GM18907 (cell line): ENCODE measurements around the gene CYTL1.
"Not testable (repeated sequence)": the region's sequence is repeated elsewhere in the genome, so short reads cannot be mapped to it uniquely, and the experiment has no call there.

Experiments used
- ATAC-seq: cut with Tn5 transposase; IDR thresholded peaks from one replicate; pipeline ENCODE4 v1.9.1; 2021; ENCODE audit warnings: mild to moderate bottlenecking, moderate library complexity; ENCODE audit not compliant: unreplicated experiment

The CYTL1 gene

DNA sequence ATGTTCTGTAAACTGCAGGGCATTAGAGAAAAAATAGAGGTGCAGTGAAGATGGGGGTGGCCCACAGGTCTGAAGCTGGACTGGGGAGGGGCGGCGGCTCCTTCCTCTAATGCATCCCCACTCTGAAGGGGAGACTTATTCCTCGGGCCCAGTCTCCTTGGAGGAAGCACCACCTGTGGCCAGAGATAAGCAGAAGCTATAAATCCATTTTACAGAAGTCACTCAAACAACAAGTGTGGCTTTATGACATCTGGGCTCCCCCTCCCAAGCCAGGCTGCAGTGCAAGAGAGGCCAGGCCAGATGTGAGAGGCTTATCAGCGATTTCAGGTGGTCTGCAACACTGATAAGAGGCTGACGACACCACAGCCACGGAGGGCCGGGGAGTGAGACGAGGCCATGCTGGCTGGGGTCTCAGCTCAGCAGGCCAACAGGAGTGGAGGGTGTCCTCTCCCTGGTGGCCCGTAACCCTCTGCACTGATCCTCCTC is 15.8 kb downstream of the CYTL1 start:
- no peak for ATAC-seq

DNA sequence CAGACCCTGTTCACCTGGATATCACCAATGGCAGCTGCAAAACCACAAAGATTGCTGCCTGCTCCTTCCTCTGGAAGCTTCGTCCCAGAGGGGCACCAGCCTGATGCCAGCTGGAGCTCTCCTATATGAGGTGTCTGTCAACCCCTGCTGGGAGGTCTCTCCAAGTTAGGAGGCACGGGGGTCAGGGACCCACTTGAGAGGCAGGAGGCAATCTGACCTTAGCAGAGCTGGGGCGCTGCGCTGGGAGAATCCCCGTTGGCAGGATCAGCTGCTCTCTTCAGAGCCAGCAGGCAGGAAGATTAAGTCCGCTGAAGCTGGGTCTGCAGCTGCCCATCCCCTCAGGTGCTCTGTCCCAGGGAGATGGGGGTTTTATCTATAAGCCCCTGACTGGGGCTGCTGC is 17.6 kb downstream of the CYTL1 start:
- not testable (repeated sequence) for ATAC-seq

DNA sequence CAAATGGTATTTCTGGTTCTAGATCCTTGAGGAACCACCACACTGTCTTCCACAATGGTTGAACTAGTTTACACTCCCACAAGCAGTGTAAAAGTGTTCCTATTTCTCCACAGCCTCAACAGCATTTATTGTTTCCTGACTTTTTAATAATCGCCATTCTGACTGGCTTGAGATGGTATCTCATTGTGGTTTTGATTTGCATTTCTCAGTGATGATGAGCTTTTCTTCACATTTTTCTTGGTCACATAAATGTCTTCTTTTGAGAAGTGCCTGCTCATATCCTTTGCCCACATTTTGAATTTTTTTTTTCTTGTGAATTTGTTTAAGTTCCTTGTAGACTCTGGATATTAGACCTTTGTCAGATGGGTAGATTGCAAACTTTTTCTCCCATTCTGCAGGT is 22.3 kb downstream of the CYTL1 start:
- not testable (repeated sequence) for ATAC-seq

DNA sequence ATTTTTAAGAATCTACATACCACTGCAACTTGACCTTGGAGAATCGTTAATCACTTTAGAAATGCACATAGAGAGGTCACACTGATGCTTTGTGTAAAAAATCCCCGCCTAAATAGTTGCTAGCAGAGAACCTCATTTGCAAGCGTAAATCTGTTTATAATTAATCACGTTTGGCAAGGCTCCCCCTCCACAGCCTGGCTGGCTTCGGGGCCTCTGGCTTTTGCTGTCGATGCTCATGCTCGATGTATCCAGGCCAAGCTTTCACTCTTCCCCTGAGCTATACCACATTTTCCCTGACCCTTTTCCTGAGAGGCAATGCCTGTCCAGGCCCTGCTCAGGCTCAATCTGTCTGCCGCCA is 23.4 kb downstream of the CYTL1 start:
- ATAC-seq, result no peak

DNA sequence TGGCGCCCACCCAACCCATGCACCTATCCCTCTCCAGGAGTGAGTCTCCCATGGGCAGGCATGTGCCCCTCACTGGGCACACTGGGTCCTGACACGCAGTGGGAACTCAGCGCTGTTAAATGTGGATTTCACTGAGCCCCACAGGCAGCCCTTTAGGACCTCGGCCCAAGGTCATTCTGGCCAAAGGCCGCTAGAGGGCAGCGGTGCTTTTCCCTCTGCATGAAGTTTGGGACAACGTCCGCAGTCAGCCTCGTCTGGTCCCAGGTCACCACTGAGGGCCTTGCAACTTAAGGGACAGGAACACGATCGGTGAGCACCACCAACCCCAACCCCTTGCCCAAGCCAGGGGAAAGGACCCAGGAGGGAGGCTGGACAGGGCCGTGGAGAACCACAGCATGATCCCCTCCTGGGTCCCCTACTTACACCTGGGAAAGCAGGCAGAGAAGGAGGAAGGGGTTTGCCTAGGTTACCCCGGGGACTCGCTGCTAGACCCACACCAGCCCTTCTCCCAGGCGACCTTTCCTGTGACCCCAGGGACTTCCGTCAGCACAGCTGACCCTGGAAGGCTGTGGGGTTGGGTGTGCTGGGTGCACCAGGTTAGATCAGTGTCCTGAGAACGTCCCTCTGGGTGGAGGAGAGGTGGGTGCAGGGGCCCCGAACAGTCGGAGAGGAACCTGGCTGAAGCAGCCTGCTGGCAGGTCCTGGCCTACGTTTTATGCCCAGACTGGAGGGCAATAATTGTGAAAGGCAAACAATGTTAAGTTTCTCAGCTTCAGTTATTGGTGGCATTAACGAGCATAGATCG is 24.0 kb downstream of the CYTL1 start:
- no peak for ATAC-seq

DNA sequence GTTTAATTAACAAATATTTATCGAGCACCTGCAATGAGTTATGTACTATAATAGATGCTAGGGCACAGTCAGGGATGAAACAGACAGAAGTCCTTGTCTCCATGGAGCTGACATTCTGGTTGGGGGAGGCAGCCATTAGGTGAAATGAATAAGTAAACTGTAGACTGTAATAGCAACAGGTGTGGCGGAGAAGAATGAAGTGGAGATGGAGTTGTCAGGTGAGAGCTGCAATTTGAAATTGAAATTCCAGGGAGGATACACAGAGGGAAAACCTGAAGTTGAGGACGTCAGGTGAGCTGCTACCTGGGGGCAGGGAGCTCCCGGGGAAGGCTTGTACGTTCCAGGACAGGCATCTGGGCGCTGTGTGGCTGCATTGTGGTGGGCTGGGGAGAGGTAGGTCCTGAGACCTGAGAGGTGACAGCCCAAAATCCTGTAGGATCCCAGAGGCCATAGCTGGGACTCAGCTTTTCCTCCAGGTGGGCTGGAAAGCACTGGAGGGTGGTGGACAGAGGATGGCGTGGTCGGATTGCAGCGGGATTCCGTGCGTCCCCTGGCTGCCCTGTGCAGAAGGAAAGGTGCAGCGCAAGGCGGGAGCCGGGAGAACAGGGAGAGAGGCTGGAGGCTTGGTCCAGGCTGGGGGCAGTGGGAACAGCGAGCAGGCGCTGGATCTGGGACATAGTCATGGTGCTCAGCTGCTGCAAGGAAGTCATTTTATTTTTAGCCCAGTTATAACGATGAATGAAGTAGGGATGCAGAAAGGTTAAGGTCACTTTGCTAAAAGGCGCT is 24.8 kb downstream of the CYTL1 start:
- ATAC-seq, result no peak

DNA sequence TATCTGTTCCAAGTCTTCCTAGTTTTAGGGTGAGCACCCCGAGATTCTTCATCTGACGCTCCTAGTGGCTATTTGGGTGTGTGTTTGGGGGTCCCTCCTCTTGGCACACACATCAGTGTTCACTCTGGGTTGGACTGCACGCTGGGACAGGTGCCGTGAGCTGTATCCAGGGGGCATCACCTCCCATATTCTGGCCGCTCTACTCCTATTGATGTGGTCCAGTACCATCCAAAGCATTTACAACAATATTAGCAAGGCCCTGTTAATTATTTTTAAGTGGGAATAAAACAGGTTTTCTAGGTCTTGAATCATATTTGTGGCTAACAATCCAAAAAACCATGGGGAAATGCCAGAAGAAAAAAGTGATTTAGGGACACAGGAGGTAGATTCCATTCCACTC is 26.4 kb downstream of the CYTL1 start:
- ATAC-seq, result no peak

DNA sequence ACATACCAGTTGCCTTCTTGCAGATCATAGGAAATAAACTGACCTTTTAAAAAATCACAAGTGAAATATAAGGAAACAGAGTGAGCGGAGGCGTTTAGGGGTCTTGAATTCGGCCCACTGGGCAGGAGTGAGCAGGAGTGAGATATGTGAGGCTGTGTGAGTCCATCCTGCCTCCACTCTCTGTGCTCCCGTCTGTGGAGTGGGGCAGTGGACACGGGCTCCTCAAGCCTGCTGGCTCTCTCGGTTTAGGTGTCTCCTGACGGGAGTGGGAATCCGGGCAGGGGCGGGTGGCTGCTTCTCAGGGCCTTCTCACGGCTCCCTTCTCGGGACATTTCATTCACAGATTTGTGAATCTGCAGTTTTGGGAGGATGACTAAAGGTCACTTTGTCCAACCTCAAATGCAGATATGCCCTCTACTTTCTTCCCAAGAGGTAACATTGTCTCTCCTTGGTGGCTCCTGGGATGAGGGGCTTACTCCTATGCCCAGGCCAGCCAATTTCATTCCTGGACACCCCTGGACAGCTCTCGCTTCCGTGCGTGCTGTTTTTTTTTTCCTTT is 27.6 kb downstream of the CYTL1 start:
- no peak for ATAC-seq

DNA sequence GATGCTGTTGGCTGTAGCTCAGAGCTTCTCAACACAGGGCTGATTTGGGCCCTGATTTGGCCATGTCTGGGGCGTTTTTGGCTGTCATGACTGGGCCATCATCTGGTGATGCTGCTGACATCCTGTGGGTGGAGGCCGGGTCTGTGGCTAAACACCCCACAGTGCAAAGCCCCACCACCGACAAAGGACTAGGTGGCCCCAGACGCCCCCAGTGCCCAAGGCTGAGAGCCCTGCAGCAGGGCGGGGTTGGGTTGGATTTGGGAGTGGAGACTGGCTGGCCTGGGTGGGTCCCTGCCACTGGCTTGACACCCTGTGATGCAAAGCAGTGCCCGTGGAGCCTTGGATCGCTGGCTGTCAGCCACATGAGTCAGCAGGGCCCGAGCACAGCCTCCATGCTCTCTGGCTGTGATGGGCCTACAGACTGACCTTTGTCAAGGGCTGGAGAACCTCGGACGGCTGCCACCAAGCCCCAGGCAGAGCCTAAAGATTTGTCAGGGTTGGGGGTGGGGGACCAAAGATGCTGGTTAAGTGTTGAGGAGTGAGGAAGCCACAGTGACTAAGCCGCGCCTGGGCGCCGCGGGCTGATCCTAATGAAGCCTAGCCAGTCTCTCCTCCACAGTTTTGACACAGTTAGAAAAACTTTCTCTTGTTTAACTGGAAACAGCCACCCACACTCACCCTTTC is 28.3 kb downstream of the CYTL1 start:
- no peak for ATAC-seq

DNA sequence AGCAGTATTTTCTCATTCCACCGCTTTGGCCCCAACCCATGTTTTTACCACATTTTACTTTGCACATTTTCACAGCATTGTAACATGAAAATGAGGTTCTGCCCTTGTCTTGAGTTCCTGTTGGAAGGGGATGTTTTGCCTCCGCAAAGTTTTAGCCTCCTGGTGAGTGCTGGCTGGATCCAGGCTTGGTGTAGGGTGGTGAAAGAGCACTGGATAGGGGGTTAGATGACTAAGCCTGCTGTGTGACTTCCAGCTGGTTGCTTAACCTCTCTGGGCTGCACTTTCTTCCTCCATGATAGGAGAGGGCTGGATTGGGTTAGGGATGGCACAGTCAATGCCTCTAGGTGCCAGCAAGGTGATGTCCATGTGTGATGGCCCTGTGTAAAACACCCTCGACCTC is 28.9 kb downstream of the CYTL1 start:
- no peak for ATAC-seq

DNA sequence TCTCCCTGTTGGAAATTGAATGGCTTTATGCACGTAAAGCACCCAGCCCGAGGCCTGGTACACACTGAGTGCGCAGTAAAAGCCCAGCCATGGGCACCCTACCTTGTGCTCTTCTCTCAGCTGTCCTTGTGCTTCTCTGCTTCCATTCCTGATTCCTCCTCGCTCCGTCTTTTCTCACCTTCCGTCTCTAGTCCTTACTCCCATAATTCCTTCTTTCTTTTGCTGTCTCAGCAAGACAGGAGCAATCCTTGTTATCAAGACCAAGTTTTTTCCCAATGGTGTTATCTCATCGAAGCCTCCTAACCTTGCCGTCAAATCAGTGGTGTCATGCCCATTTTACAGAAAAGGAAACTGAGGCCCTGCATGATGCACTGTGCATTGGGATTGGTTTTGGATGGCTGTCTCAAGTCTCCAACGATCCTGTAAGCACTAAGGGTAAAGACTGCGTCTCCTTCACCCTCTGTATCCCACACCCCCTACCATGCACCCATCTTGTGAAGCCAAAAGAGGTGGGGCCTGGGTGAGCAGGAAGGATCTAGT is 30.1 kb downstream of the CYTL1 start:
- no peak for ATAC-seq

DNA sequence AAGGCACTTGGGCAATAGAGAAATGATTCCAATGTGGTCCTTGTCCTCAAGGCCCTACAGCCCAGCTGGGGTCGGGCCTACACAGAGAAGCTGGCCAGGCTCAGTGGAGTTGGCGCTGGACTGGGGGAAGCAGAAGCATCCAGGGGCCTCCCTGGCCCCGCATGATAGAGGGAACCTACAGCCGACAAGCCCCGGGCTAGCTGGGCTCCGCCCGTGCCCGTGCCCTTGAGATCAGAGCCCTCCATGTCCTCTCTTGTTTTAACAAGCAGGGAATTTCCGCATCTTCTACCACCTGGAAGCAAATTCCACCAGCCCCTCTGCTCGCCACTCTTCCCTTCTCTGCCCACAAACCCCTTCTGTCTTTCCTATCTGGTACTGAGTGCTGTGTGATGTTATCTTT is 31.6 kb downstream of the CYTL1 start:
- ATAC-seq, result no peak

DNA sequence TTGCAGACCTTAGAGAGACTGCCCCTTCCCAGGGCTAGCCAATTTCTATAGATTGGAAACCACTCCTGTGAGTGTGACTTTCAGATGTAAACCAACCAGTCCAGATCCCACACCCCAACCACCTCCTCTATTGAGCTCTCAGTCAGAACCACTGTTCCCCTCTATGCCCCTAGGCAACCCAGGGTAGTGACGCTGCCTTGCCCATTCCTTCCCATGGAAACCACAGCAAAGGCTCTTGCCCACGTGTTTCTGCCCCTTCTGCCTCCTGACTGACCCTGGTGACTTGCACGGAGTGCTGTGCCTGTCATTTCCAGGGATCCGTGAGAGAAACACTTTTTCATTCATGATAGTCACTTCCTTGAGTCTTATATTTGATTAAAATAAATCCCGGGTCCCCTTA is 32.4 kb downstream of the CYTL1 start:
- ATAC-seq, result no peak

DNA sequence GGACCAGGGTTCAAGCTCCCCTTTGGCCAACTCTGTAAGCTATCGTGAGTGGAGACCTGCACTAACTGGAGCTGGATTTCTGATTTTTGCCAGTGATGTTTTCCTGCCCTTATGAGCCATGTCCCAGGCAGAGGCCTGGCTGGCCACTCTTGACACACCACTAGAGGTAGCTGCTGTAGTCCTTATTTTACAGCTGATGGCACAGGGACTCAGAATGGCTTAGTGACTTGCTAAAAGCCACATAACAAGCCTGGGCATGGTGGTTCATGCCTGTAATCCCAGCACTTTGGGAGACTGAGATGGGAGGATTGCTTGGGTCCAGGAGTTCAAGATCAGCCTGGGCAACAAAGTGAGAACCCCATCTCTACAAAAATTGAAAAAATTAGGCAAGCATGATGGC is 33.4 kb downstream of the CYTL1 start:
- no peak for ATAC-seq

DNA sequence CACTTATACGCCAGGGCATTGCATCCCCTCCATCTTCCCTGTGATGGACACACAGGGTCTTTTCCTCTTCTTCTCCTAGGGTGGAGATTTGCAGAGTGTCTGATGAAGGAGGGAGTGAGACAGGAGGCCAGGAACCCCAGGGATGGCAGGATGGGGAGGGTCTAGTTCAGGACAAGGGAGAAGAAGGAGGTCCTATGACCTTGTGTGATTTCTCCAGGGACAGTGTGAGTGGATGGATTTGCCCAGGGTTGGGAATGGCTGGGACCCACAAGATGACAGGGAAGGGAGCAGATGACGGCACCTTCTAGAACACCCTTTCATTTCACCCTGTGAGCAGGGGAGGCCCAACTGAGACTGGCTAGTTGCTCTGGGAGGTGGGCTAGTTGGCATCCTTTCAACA is 34.2 kb downstream of the CYTL1 start:
- no peak for ATAC-seq

DNA sequence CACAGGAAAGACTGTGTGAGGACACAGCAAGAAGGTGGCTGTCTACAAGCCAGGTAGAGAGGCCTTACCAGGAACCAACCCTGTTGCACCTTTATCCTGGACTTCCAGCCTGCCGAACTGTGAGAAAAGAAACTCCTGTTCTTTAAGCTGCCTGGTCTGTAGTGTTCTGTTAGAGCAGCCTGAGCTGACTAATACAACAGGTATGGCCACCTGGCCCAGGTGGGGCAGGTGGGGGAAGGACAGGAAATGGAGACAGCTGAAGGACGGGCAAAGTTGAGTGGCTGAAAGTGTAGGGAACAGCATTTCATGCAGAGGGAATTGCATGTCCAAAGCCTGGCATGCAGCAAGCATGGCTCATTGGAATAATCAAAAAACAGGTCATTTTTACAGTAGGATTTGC is 35.1 kb downstream of the CYTL1 start:
- no peak for ATAC-seq

DNA sequence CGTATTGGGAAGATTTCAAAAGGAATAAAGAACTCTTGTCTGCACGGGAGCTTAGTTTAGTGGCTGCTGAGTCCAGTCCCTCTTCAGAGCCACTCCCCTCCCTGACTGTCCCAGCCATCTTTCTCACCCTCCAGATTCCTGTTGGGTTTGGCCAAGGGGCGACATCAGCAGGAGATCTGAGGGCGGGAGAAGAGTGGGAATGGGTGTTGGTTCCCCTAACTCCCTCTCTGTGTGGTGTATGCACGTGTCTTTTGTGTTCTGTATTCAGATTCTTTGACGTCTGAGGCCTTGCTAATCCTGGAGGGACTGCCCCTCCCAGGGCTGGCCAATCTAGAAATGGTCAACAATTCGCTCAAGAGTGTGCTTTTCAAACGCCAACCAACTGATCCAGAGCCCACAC is 37.4 kb downstream of the CYTL1 start:
- ATAC-seq, result no peak

DNA sequence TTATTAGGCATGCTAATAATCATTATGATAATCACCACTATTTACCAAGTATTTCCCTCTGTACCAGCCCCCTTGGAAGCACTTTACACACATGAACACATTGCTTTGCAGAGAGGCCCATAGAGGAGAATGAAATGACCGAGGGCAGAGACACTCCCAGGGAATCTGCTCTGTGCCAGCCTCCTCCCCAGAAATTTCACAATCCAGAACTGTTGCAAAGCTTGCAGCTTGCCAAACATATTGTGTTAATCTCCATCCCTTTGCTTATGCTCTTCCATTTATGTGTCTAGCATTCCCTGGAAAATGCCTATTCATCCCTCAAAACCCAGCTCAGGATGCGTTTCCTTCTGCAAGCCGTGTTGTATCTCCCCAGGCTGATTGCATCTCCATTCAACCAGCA is 37.8 kb downstream of the CYTL1 start:
- no peak for ATAC-seq

DNA sequence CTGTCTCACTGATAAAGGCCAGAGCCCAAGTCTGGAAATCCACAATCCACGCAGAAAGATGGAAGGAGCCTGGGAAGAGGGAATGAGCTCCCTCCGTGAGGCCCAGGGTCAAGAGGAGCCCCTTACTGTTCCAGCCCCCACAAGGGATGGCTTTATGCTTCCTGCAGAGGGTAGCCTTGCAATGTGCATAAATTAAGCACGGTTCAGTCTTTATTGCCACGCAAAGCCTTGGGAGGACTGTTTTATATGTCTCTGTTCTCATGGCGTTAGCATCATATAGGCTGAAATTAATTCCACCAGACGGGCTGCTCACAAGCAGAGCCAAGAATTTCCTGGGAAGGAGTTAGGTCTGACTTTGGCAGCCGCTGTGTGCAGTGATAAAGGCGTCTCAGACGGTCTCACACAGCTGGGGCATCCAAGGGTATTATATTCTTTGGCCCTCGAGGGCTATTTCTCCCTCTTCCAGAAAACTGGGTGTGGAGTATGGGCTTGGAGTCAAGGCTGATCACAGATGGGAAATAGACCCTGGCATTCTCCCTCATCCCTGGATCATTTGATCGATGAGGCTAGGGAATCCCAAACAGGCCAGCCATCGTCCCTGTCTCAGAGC is 38.5 kb downstream of the CYTL1 start:
- ATAC-seq, result no peak

DNA sequence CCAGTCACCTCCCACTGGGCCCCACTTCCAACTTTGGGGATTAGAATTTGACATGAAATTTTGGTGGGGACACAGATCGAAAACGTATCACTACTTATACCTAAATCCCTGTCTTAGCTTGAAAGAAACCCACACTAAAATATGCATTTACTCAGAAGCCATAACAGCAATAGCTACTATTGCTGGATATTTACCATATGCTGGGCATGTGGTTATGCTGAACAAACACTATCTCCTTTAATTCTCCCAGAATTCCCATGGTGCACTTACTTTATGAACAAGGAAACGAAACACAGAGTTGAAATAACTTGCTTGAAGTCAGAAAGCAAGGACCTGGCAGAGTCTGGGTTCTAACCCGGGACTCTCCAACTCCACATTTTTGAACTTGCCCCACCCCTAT is 39.3 kb downstream of the CYTL1 start:
- no peak for ATAC-seq

DNA sequence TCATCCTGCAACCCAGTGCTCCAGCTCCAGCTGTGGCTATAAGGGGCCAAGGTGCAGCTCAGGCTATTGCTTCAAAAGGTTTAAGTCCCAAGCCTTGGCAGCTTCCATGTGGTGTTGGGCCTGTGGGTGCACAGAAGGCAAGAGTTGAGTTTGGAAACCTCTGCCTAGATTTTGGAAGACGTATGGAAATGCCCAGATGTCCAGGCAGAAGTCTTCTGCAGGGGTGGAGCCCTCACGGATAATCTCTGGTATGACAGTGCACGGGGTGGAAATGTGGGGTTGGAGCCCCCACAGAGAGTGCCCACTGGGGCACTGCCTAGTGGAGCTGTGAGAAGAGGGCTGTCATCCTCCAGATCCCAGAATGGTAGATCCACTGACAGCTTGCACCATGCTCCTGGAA is 44.5 kb downstream of the CYTL1 start:
- ATAC-seq, result no peak
